Measurements from ENCODE around the gene GAD1.
A peak's percentile ranks its signal among the peaks of the same experiment; 100 is the strongest.

GAD1 gene

DNA sequence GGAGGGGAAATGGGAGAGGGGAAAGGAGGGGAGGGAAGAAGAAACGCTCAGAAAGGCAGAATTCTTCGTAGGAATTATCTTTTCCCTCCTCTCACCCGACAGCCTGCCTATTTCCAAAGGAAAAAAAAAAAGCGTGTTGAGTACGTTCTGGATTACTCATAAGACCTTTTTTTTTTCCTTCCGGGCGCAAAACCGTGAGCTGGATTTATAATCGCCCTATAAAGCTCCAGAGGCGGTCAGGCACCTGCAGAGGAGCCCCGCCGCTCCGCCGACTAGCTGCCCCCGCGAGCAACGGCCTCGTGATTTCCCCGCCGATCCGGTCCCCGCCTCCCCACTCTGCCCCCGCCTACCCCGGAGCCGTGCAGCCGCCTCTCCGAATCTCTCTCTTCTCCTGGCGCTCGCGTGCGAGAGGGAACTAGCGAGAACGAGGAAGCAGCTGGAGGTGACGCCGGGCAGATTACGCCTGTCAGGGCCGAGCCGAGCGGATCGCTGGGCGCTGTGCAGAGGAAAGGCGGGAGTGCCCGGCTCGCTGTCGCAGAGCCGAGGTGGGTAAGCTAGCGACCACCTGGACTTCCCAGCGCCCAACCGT is at the start of gene GAD1:
Gene GAD1, plus strand, starts transcription at position 384 of the 589 bp plus-strand sequence. CDS start 1,705 bp downstream, outside the sequence.
- DNase-seq (ENCODE audit: low spot score): peak; percentile 84

DNA sequence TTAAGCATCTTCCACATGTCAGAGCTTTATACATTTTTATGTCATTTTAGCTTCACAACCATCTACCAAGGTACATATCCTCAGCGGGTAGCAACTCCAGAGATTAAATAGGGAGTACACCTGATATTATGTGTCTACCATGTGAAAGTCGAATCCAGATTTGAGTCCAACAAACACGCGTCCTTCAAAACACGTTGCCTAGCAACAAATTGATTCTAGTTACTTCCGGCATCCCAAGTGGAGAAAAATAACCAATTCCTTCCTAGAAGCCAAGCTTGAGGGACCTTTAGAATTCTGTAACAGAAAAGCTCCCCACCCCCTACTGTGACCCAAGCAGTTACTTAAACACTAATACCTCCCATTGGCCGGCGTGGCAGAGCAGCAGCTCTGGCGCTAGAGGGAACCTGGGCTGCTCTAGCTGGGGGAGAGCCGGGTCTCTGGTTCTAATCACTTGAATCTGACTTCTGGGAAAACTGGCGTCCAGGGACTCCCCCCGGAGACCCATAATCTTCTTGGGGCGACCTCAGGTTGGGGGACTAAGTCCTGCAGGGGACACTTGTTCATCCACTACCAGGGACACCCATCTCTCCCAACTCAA is 46.6 kb upstream of the GAD1 start, which contains the start of gene ERICH2:
Gene ERICH2, plus strand, starts transcription at position 371 of the 598 bp plus-strand sequence. CDS start 304 bp downstream, outside the sequence.
- peak; percentile 47 for DNase-seq (ENCODE audit: low spot score)

DNA sequence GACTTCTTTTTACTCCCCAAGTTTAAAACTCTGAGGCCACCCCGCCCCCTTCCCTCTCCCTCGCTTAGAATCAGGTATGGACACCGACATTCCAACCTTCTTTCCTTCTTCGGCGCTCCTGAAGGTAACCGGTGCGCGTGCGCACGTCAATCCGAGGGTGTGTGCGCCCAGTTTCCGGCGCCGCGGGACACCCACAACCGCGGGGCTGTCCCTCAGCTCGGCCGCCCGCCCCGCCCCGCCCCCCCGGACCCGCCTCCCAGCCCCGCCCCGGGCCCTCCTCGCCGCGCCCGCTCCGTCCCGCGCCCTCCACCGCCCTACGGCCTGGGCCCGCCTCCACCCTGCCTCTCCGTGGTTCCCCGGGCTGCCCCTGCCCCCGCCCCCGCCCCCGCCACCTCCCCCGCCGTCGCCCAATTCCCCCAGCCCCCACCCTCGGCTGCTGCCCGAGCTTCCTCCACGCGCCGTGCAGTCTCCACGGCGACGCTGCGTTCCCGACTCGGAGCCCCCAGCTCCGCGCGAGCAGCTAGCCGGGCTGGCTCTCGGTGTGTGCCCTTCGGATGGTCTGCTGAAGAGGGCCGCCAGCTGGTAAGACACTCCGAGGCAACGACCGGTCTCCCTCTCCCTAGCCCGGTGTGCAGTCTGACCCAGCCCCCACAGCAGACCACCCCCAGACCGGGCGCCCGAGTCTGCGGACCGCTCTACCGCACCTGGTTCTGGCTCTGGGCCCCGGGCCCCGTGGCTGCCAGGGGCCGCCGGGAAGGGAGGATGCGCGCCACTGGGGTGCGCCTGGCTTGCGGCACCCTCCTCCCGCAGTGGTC is 45.9 kb upstream of the GAD1 start:
- DNase-seq (ENCODE audit: low spot score): peak; percentile 88

DNA sequence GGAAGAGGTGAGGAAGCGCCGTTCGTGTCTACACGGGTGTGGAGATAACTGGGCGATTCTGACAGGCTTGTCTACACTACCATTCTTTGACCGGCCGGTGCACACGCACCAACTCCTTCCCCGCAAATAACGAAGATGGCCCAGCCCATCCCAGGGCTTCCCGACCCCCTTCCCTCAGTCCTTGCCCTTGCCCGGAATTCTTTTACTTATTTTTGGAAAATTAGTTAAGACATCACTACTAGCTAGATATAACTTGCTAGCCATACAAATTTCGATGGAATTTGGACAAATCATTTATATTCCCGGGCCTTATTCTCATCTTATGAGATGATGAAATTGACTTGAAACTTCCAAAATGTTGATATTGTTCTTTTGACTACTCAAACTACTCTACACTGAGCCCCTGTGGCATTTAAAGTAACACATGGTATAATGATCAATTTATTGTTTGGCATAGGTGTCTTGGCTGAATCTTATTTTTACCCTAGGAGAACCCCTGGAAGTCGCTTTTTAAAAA is 45.2 kb upstream of the GAD1 start:
- DNase-seq (ENCODE audit: low spot score): peak; percentile 2

DNA sequence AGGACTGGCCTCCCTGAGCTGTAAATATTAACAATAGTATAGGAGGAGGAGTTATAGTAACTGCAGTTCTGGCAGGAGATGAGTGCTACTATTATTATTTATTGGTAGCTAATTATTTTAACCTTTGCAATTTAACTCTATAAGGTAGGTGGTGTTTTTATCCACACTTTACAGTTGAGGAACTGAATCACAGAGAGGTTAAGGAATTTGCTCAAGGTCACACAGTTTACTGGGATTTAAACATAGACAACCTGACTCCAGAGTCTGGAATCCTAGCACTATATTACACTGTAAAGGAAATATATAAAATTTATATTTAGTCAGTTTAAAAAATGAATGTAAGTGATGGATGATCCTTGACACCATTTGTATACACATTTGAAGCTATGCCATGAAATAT is 44.4 kb upstream of the GAD1 start:
- DNase-seq (ENCODE audit: low spot score): no peak

GRCh38 chr2:170774074-170774473 is 42.6 kb upstream of the GAD1 start:
- DNase-seq (ENCODE audit: low spot score): no peak

DNA sequence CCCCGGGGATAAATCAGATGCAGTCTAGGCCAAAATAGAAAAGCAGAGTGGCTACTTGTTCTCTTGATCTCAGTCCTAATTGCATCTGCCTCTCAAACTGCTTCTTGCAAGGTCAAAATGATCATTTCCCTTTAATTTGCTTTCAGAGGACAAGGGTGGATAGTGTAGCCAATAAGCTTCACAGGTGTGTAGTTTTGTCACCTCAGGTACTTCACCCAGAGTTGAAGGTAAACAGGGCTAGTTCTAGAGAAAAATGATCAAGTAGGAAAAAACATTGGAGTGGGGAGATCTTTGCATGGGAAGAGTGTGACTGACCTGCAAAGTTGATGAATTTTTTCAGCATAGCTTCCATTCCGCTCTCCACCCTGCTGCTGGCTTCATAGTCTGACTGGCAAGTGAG is 37.8 kb upstream of the GAD1 start:
- DNase-seq (ENCODE audit: low spot score): no peak

DNA sequence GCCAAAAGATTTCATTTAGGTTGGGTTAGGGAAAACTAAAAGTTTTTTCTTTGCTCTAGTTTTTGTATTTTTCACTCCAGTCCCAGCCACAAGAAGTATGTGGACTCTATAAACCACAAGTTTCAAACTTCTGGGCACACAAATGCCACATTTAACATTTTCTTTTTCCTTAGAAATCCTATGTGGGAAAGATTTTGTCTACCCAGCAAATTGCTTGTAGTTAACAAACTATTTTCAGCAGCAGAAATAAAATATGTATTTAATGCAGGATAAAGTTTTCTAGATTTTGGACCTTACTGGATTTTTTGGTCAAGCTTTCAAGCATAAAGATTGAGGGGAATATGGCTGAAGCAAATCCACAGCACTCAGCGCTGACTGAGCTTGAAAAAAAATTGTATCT is 37.4 kb upstream of the GAD1 start:
- no peak for DNase-seq (ENCODE audit: low spot score)

GRCh38 chr2:170782673-170783072 is 34.0 kb upstream of the GAD1 start:
- DNase-seq (ENCODE audit: low spot score): no peak

- no peak for DNase-seq (ENCODE audit: low spot score)
These were observed 33.1 kb upstream of the GAD1 start for GRCh38 chr2:170783549-170783948.

- DNase-seq (ENCODE audit: low spot score): no peak
These were observed 17.7 kb upstream of the GAD1 start for GRCh38 chr2:170798996-170799395.

DNA sequence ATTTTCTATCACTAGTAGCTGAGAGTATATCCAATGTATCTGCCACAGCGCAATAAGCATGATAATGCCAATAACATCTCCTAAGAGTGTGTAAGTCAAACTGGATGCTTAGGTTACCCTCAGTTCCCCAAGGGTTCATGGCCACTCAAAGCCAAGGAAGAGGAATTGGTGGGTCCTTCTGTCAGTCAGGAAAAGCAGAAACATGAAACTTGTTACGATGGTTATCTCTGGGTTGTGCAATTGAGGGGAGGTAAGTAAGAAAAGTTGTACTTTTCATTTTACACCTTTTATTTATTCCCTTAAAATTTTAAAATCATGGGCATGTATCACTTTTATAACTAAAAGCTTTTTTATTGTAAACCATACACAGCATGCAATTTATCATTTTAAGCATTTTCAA is 10.1 kb upstream of the GAD1 start:
- DNase-seq (ENCODE audit: low spot score): no peak

DNA sequence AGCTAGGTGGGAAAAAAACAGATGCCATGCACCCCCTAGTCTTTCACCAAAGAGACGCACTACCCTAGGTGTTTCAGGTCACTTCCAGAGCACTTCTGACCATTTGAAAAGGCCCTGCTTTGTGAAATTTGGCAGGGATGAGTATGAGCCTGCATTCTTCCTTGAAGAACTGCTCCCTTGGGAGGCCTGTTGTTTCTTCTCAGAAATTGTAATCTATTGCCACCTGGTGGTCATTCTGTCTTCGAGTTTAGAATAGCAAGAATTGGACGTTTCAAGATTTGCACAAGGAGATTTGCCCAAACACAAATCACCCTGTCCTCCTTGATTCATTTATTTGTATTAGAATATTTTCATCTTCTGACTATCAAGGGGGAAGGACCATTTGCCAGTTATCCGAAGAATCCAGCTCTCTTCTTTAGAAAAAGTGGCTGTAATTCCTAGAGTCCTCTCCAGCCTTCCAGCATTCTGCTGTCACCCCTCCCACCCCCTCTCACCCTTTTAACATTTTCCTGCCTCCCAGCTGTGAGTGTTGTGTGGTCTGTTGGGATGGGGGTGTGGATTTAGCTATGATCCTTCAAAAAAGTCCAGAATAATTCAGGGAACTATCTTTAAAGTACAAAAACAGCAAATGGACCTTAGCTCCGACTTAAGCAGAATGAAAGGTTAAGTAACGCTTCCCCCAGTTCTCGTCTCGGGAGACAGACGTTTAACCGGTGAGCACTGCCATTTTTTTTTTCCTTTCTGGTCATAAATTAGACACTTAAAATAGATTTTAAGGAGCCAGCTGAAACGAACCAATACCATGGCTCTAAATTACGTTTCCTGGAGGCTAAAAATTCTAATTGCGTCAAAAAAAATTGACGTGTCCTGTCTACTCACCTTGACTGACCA is 3.7 kb upstream of the GAD1 start:
- DNase-seq (ENCODE audit: low spot score): peak; percentile 87

DNA sequence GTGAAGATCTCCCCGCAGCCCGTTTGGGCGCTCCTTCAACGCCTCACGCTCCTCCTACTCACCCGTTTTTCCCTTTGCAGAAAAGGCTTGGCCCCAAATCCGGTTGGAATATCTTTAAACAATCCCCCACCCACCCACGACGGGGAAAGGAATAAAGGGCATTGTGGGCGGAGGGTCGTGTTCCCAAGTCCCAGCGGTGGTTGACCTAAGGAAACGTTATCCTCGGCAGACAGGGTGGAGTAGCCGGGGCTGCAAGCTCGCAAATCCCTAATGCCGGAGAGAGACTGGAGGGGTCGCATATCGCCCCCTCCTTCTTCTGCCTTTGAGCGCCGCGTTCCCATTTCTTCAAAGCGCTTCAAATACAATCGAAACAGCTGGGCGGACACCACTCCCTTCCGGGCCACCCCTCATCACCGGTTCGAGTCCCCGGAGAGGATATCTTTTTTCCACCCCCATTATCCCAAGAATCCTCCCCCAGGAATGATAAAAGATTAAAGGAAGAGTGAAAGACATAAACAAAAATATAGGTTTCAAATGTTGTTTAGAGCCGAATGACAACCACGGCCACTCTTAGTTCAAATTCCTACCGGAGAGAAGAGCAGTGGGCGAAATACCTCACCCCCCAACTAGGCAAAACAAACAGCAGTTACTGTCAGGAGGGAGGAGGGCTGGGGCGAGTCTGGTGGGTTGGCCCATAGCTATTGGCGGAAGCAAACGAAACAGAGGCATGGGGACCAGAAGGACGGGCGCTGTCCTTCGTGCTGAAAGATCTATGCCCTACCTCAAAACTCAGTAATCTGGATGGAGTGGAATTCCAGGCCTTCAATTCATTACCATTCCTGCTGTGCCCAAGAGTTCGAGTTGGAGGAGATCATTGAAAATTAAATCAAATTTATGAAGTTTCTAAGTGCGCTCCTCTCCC is 2.8 kb upstream of the GAD1 start:
- DNase-seq (ENCODE audit: low spot score): peak; percentile 65

- no peak for DNase-seq (ENCODE audit: low spot score)
These were observed 2.0 kb upstream of the GAD1 start for GRCh38 chr2:170814533-170815230.

DNA sequence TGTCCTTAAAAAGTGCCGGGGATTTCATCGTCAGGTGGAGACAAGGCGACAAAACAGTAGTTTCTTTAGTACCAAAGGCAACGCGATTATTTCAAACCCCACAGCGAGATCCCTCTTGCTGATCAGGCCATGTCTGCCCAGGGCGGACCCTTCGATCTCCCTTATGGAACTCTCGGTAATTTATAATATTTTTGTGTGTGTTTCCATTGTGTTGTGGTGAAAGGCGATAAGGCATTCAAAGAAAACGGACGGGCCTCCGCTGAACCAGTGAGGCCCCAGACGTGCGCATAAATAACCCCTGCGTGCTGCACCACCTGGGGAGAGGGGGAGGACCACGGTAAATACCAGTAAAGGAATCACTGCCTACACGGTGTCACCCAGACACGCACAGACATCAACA is 1.4 kb upstream of the GAD1 start:
- no peak for DNase-seq (ENCODE audit: low spot score)

DNA sequence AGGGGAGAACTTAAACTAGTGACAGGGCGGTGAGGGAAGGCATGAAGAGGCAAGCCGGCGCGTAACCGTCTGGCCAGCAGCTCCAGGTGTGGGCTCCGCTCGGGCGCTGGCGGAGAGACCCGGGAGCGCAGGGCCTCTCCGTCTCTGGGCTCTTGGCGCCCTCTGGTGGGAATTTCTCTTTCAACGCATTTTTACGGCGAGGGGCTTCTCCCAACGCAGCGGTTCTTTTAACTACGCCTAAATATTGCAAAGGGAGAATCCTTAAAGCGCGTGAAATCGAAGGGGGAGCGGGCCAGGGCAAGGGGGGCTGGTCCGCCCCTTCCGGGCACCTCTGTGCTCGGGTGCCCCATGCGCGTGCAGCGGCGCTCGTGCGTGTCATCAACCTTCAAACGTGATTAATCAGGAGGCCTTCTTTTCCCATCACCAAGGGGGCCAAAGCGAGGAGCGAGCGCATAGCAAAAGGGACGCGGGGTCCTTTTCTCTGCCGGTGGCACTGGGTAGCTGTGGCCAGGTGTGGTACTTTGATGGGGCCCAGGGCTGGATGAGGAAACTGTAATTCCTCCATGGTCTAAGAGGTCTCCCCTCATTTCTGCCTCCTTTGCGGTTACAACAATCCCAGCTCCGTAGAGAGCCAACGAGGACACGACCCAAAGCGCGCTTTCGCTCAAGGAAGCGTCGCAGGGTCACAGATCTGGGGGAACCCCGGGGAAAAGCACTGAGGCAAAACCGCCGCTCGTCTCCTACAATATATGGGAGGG is 762 bp upstream of the GAD1 start:
- DNase-seq (ENCODE audit: low spot score): peak; percentile 60

GRCh38 chr2:170817093-170818035 is 677 bp downstream of the GAD1 start:
- DNase-seq (ENCODE audit: low spot score): peak; percentile 49

Measured in AG08395 (cell line).